K562 (cell line): Measurements from ENCODE around the gene C1orf87. TPM values are rescaled to one million over a fixed set of nuclear protein-coding genes. Genes with fewer than 3 reads are reported as not detected.
A peak's percentile ranks its signal among the peaks of the same experiment; 100 is the strongest.

Experiments used
- ATAC-seq: fragments of 200-7000 bp; cut with Tn5 transposase; 3 replicates; pipeline ENCODE4 v1.9.1; 2020; ENCODE audit warnings: moderate library complexity
- BruUV-seq: library from RNA; stranded (reverse); fragments of 400-500 nt; replicated peaks from 2 replicates; lab custom pipeline; 2021; lab: Mats Ljungman, UMichigan
- CTCF ChIA-PET: fragments of 300-600 bp; formaldehyde crosslinking; extraction: SDS; loops from one replicate; lab custom pipeline; 2021; ENCODE audit warnings: low intra/inter-chr PET ratio; lab: Yijun Ruan, JAX
- POLR2A ChIA-PET: fragments of 300-600, 350-650 bp; sonication (Branson Sonifier 250); formaldehyde crosslinking; extraction: SDS; loops from one replicate; lab custom pipeline; 2021; ENCODE audit warnings: antibody characterized with exemption, inconsistent platforms; lab: Yijun Ruan, JAX
- DNase-seq, 4 experiments: peaks; one replicate each; pipeline versions ENCODE4 v3.0.0 to v3.0.0-alpha.2; 2011 to 2018; ENCODE audit warnings: low spot score in 3 of 4, mixed read lengths in 3 of 4; ENCODE audit errors: extremely low read depth in 1 of 4
- FAIRE-seq: peaks from 2 replicates; lab custom pipeline; 2011; peaks lifted over from hg19 to GRCh38; lab: Jason Lieb, UNC
- H2AFZ ChIP-seq: 2 replicates; pipeline ENCODE4 v1.6.0; 2011; ENCODE audit warnings: low read depth, low read length, control low read depth, inconsistent platforms
- H3K27ac ChIP-seq: fragments of 200-600 bp; 3 replicates; pipeline ENCODE4 v1.8.0; 2011; ENCODE audit warnings: low read depth, mild to moderate bottlenecking, control low read depth, inconsistent platforms, low read length, moderate library complexity, mixed read lengths; ENCODE audit errors: extremely low read depth
- H3K27me3 ChIP-seq, 2 experiments: fragments of 300-600 bp in 1 of 2; 2 replicates in 1 of 2; 3 replicates in 1 of 2; pipeline versions ENCODE4 v1.6.0 to v1.8.0; 2011; ENCODE audit warnings: inconsistent platforms in 2 of 2, low read length in 2 of 2, mild to moderate bottlenecking in 1 of 2, mixed read lengths in 1 of 2, moderate library complexity in 1 of 2; ENCODE audit not compliant: control insufficient read depth in 2 of 2, insufficient read depth in 2 of 2
- H3K36me3 ChIP-seq: fragments of 300-600 bp; 3 replicates; pipeline ENCODE4 v1.8.0; 2011; ENCODE audit warnings: mild to moderate bottlenecking, low read length, inconsistent platforms; ENCODE audit not compliant: control insufficient read depth, insufficient read depth
- H3K4me1 ChIP-seq, 2 experiments: fragments of 200-600 bp in 1 of 2; replicated peaks in 1 of 2; 2 replicates in 1 of 2; 3 replicates in 1 of 2; pipeline versions ENCODE4 v1.5.1 to v1.8.0; 2011; ENCODE audit warnings: inconsistent platforms in 2 of 2, low read length in 2 of 2, mild to moderate bottlenecking in 1 of 2, mixed read lengths in 1 of 2, moderate library complexity in 1 of 2; ENCODE audit not compliant: control insufficient read depth in 2 of 2, insufficient read depth in 2 of 2
- H3K4me2 ChIP-seq: 2 replicates; pipeline ENCODE4 v1.6.1; 2011; ENCODE audit warnings: low read length, control low read depth, inconsistent platforms, mixed read lengths; ENCODE audit not compliant: insufficient read depth
- H3K4me3 ChIP-seq: fragments of 200-600 bp; sonication (generic), shearing (Covaris generic); 2 replicates; pipeline ENCODE4 v1.5.1; 2016; ENCODE audit warnings: control low read depth, inconsistent platforms
- H3K79me2 ChIP-seq: fragments of 200-600 bp; 3 replicates; pipeline ENCODE4 v1.8.0; 2011; ENCODE audit warnings: low read length, inconsistent platforms; ENCODE audit not compliant: control insufficient read depth, insufficient read depth
- H3K9ac ChIP-seq, 2 experiments: 2 replicates each; pipeline versions ENCODE4 v1.6.0 to v1.6.1; 2011; ENCODE audit warnings: low read depth in 2 of 2, low read length in 2 of 2, control low read depth in 1 of 2, inconsistent platforms in 1 of 2, mild to moderate bottlenecking in 1 of 2, mixed read lengths in 1 of 2; ENCODE audit not compliant: insufficient read depth in 1 of 2
- H3K9me1 ChIP-seq: one replicate; pipeline ENCODE4 v1.6.0; 2011; ENCODE audit warnings: inconsistent platforms, mild to moderate bottlenecking, low read length, moderate library complexity; ENCODE audit not compliant: control insufficient read depth, insufficient read depth
- H3K9me3 ChIP-seq: replicated peaks from 2 replicates; pipeline ENCODE4 v1.5.1; 2011; ENCODE audit warnings: low read depth, low read length, inconsistent platforms; ENCODE audit not compliant: control insufficient read depth, insufficient read depth
- H4K20me1 ChIP-seq: replicated peaks from 2 replicates; pipeline ENCODE4 v1.6.1; 2011; ENCODE audit warnings: low read length, inconsistent platforms, mixed read lengths; ENCODE audit not compliant: control insufficient read depth, insufficient read depth
- ARNT ChIP-seq, 2 experiments: fragments of 450-650 bp; IDR thresholded peaks; 2 replicates each; pipeline ENCODE4 v1.6.1; 2016; ENCODE audit warnings: mild to moderate bottlenecking in 1 of 2
- ATF7 ChIP-seq: fragments of 450-650 bp; IDR thresholded peaks from 2 replicates; pipeline ENCODE4 v1.7.1; 2014; ENCODE audit warnings: mild to moderate bottlenecking, moderate library complexity
- C11orf30 ChIP-seq: fragments of 450-650 bp; IDR thresholded peaks from 2 replicates; pipeline ENCODE4 v1.6.1; 2016; ENCODE audit warnings: low read depth, mild to moderate bottlenecking
- CEBPG ChIP-seq, 3 experiments: fragments of 200-800 bp in 1 of 3; sonication (Bioruptor generic) in 1 of 3; sonication (generic) in 1 of 3; formaldehyde crosslinking in 1 of 3; IDR thresholded peaks in 2 of 3; conservative IDR thresholded peaks in 1 of 3; 2 replicates each; pipeline versions ENCODE4 v1.6.1 to v1.8.0; 2016 to 2022; ENCODE audit warnings: missing compliant biosample characterization in 2 of 3, missing genetic modification characterization in 2 of 3, mild to moderate bottlenecking in 1 of 3, missing genetic modification reagents in 1 of 3
- DEAF1 ChIP-seq: fragments of 450-650 bp; formaldehyde crosslinking; IDR thresholded peaks from 2 replicates; pipeline ENCODE4 v1.4.0; 2020; ENCODE audit warnings: mild to moderate bottlenecking, moderate library complexity
- MAFG ChIP-seq: fragments of 450-650 bp; conservative IDR thresholded peaks from 2 replicates; pipeline ENCODE4 v1.6.1; 2016; ENCODE audit warnings: missing genetic modification characterization, missing compliant biosample characterization
- MCM5 ChIP-seq: fragments of 450-650 bp; IDR thresholded peaks from 2 replicates; pipeline ENCODE4 v1.6.1; 2016; ENCODE audit warnings: low read depth
- SMARCC2 ChIP-seq: fragments of 450-650 bp; IDR thresholded peaks from 2 replicates; pipeline ENCODE4 v1.6.1; 2017; ENCODE audit warnings: antibody characterized with exemption, moderate library complexity, mild to moderate bottlenecking, low read depth
- SNAPC5 ChIP-seq: fragments of 250-450 bp; sonication (Bioruptor Pico); IDR thresholded peaks from 2 replicates; pipeline ENCODE4 v1.8.0; 2021; ENCODE audit warnings: moderate library complexity, mild to moderate bottlenecking, inconsistent platforms
- TAF7 ChIP-seq: fragments of 450-650 bp; IDR thresholded peaks from 2 replicates; pipeline ENCODE4 v1.6.1; 2016; ENCODE audit warnings: missing genetic modification characterization, missing compliant biosample characterization
- TAL1 ChIP-seq: fragments of 450-650 bp; IDR thresholded peaks from 2 replicates; pipeline ENCODE4 v1.6.1; 2016; ENCODE audit warnings: mild to moderate bottlenecking
- TFAP4 ChIP-seq: sonication (generic); formaldehyde crosslinking; IDR thresholded peaks from 2 replicates; pipeline ENCODE4 v1.8.0; 2022; ENCODE audit warnings: missing genetic modification reagents, mild to moderate bottlenecking, moderate library complexity, borderline replicate concordance
- TFE3 ChIP-seq: fragments of 450-650 bp; formaldehyde crosslinking; IDR thresholded peaks from 2 replicates; pipeline ENCODE4 v1.4.0; 2020; ENCODE audit warnings: mild to moderate bottlenecking, mixed read lengths
- THRB ChIP-seq: fragments of 450-650 bp; formaldehyde crosslinking; conservative IDR thresholded peaks from 2 replicates; pipeline ENCODE4 v1.4.0; 2022; ENCODE audit warnings: mild to moderate bottlenecking, missing genetic modification characterization
- ZBTB17 ChIP-seq: fragments of 450-650 bp; formaldehyde crosslinking; IDR thresholded peaks from 2 replicates; pipeline ENCODE4 v1.4.0; 2020; ENCODE audit warnings: mild to moderate bottlenecking
- ZNF174 ChIP-seq: fragments of 250-450 bp; sonication (Bioruptor Pico); IDR thresholded peaks from 2 replicates; pipeline ENCODE4 v1.4.0; 2020; ENCODE audit warnings: mild to moderate bottlenecking
- ZNF316 ChIP-seq: fragments of 450-650 bp; IDR thresholded peaks from 2 replicates; pipeline ENCODE4 v1.6.1; 2016
- ZNF354B ChIP-seq: fragments of 250-450 bp; sonication (Bioruptor Pico); IDR thresholded peaks from 2 replicates; pipeline ENCODE4 v1.4.0; 2020
- ZNF699 ChIP-seq: fragments of 250-450 bp; sonication (Bioruptor Pico); IDR thresholded peaks from 2 replicates; pipeline ENCODE4 v1.8.0; 2021; ENCODE audit warnings: mild to moderate bottlenecking, moderate library complexity; ENCODE audit not compliant: insufficient replicate concordance
- ZNF75A ChIP-seq: fragments of 450-650 bp; formaldehyde crosslinking; IDR thresholded peaks from 2 replicates; pipeline ENCODE4 v1.4.0; 2020; ENCODE audit warnings: mild to moderate bottlenecking
- in situ Hi-C: fragments of 300-500 bp; cut with MboI; formaldehyde crosslinking; loops from 4 replicates; pipeline ENCODE4 v1.15.0; 2018; ENCODE audit warnings: inconsistent platforms, mixed read lengths
- intact Hi-C: fragments of 100-400 bp; cut with micrococcal nuclease; formaldehyde crosslinking; loops from 2 replicates; pipeline ENCODE4 v1.14.2; 2022
- polyA plus RNA-seq, 8 experiments: library from polyadenylated mRNA; depleted of rRNA in 4 of 8; stranded (reverse) in 5 of 8; unstranded in 3 of 8; fragments of >200 nt; fragmentation: Nextera tagmentation in 2 of 8; fragmentation: Illumina TruSeq in 1 of 8; extraction: Ambion mirVana in 2 of 8; extraction: Trizol in 1 of 8; gene quantifications; 2 replicates each; pipeline versions ENCODE4 v1.2.1 to v1.2.3, GENCODE V29; 2011 to 2014; ENCODE audit warnings: inconsistent platforms in 1 of 8, missing spikeins in 1 of 8
- total RNA-seq, 7 experiments: library from RNA; depleted of rRNA in 6 of 7; stranded (reverse); fragments of >200 nt in 6 of 7; fragmentation: Illumina TruSeq in 2 of 7; extraction: Trizol in 2 of 7; gene quantifications; 2 replicates each; pipeline versions ENCODE4 v1.2.1 to v1.2.3, GENCODE V29; 2011 to 2021; ENCODE audit warnings: low replicate concordance in 1 of 7

The C1orf87 gene
- total and polyA plus RNA-seq, 9 of the 15 experiments (the other 6 are each of a cell fraction or from before 2014, with no cell fraction given): not detected

- H3K9ac ChIP-seq: no peak overlapping the region
- H2AFZ ChIP-seq: no peak overlapping the region
- ChIA-PET POLR2A (no interaction called here), CTCF (no interaction called here)
- no peaks in the 10 kb centered on the region for H3K9me1 ChIP-seq
- H3K27me3 ChIP-seq: no peaks in the 10 kb centered on the region
- H3K27ac ChIP-seq: no peak overlapping the region
- FAIRE-seq (no peak), ATAC-seq (no peak), DNase-seq (no peak)
- TF ChIP-seq ZNF174 (CRISPR knock-in tag) (no peak), ZBTB17 (CRISPR knock-in tag) (no peak), MCM5 (no peak), ZNF75A (CRISPR knock-in tag) (no peak), THRB (CRISPR knock-in tag) (no peak), TAL1 (no peak), MAFG (tag) (peak; percentile 38; the same call in 1 of the 2 replicates), SMARCC2 (no peak), ZNF316 (peak; percentile 55; the same call in 1 of the 2 replicates), DEAF1 (CRISPR knock-in tag) (no peak), ARNT (IDR thresholded peaks at IDR 0.05) (no peak), ZNF699 (CRISPR knock-in tag) (no peak), SNAPC5 (no peak), TAF7 (tag) (no peak), C11orf30 (peak; percentile 11; the same call in 1 of the 2 replicates), CEBPG (CRISPR knock-in tag; IDR thresholded peaks at IDR 0.05) (no peak), CEBPG (tag; conservative IDR thresholded peaks at IDR 0.05 in 1 of 2, IDR thresholded peaks at IDR 0.05 in 1 of 2) (no peak), TFE3 (CRISPR knock-in tag) (no peak), TFAP4 (CRISPR knock-in tag) (no peak), ATF7 (no peak), ZNF354B (no peak)
- intact Hi-C loops: no loop called here
- in situ Hi-C loops: no loop called here
- H3K79me2 ChIP-seq: no peaks in the 10 kb centered on the region
- H3K4me2 ChIP-seq: no peak overlapping the region
- no peaks in the 10 kb centered on the region for H3K9me3 ChIP-seq
- H3K36me3 ChIP-seq: no peaks in the 10 kb centered on the region
- H3K4me1 ChIP-seq: no peaks in the 10 kb centered on the region
- no TSS peak for BruUV-seq
- no peak overlapping the region for H3K4me3 ChIP-seq
- no peaks in the 10 kb centered on the region for H4K20me1 ChIP-seq
These were observed 19.2 kb downstream of the C1orf87 start for GRCh38 chr1:60054374-60054773.
